HG03103 (cell line): Measurements from ENCODE around the gene KRTAP5-1.

ENCODE experiments used
- ATAC-seq: cut with Tn5 transposase; IDR thresholded peaks from one replicate; pipeline ENCODE4 v1.9.1; 2021; ENCODE audit warnings: low read depth; ENCODE audit not compliant: unreplicated experiment

KRTAP5-1 gene

GRCh38 chr11:1547467-1548098 is 37.5 kb downstream of the KRTAP5-1 start:
- ATAC-seq = no peak

DNA sequence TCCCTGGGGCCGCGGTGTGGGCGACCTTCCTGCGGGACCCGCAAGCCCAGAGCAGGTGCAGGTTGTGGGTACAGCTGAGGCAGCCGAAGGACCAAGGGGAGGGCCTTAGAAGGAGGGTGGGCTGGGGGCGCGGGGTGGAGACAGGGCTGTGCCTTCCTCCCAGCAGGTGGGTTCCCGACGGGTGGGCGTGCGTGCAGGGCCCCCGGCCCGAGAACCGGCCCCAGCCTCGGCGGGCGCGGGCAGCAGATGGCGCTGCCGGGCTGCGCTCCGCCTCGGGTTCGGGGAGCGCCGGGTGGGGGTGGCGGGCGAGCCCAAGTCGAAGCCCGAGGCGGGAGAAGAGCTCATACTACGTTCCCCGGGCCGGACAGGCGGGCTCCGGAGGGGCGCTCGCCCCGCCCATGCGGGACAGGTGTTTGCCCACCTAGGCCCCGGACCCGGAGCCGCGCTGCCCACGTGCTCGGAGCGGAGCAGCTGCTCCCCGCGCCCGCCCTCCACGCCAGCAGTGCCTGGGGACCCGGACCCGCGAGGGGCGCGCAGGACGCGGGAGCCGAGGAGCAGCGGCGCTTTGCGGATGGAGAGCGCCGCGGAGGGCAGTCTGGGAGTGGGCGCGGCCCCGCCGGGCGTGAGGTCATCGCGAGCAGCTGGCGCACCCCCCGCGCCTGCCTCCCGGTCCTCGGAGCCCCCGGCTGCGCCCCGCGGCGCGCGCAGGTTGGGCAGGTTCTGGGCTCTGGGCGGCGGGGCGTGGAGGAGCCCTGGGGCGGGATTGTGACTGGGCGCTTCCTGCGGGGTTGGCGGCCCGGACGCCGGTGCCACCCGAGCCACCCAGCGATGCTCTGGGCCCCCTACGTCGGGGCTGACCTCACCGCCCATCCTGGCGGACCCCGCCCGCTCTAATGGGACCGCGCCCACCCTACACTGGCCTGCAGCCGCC is 38.3 kb downstream of the KRTAP5-1 start:
- ATAC-seq = no peak

GRCh38 chr11:1546077-1546535 is 39.0 kb downstream of the KRTAP5-1 start:
- no peak for ATAC-seq

GRCh38 chr11:1545432-1545831 is 39.7 kb downstream of the KRTAP5-1 start:
- ATAC-seq = no peak

GRCh38 chr11:1544536-1544935 is 40.5 kb downstream of the KRTAP5-1 start:
- no peak for ATAC-seq

DNA sequence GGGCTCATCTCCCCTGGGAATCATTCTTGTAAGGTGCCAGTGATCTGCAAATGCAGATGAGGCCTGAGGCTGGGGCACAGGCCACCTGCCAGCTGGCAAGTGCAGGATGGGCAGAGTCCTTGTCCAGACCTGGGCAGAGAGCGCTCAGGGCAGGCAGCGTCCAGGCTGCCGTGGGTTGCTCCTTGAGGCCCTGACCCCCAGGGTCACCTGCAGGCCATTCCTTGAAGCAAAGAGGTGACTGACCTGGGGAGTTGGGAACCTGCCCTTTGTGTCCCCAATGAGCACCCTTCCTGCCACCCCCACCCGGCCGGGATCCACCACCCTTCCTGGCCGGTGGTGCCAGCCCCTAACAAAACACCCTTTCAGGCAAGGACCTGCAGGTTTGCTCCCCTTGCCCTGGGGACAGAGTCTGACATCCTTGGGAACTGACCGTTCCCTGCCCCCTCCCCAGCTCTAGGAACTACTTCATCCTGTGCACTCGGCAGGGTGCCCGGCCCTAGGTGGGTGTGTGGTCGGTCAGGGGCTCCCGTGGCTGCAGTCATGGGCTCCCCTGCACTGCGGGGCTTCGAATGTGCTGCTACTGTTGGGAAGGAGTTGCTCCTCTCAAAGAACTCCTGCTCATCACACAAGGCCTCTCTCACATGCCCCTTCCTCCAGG is 41.3 kb downstream of the KRTAP5-1 start:
- no peak for ATAC-seq

DNA sequence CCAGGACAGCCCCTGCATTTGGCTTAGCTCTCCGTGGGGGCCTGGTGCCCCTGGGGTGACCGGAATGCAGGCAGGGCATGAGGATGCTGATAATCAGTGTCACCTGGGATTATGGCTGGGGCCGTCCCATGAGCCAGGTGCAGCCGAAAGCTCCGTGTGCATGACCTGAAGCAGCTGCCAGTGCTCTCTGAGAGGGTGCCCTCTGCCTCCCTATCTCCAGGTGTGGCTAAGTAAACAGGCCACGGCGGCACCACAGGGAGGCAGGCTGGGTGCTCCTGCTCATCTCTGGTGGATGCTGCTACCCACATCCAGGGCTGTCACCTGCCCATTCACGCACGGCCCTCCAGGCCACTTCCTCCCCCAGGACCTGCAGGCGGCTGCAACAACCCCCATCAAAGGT is 42.8 kb downstream of the KRTAP5-1 start:
- no peak for ATAC-seq

GRCh38 chr11:1541474-1542204 is 43.4 kb downstream of the KRTAP5-1 start:
- ATAC-seq = no peak

- ATAC-seq = no peak
Measured at GRCh38 chr11:1540074-1540473, 45.0 kb downstream of the KRTAP5-1 start.

GRCh38 chr11:1538153-1538552 is 46.9 kb downstream of the KRTAP5-1 start:
- no peak for ATAC-seq

GRCh38 chr11:1536065-1536843 is 48.8 kb downstream of the KRTAP5-1 start:
- no peak for ATAC-seq

- ATAC-seq = no peak
Measured at GRCh38 chr11:1534682-1535081, 50.4 kb downstream of the KRTAP5-1 start.
